ENCODE results near the gene NT5DC3. TPM values are rescaled to one million over a fixed set of nuclear protein-coding genes. Genes with fewer than 3 reads are reported as not detected.

Gene NT5DC3
- total and polyA plus RNA-seq, 3 donors from 2014 or later = 5.7 to 25.4 (median 16.1) TPM

DNA sequence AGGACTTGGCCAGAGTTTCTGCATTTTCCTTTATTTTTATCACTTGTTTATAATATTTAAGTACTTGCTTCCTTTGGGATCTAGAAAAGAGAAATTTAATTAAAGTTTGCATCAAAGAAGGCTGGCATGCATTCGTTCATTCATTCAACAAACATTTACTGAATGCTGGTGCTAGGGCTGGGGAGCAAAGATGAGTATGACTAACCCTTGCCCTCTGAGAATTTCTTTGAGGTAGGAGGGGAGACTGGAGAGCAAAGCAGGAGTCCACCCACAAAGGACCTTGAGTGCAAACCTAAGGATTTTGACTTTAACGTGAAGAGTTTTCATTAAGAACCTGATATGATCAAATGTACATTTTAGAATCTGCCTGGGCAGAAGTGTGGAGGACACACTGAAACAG lies 16.1 kb upstream of the NT5DC3 start:
- WGBS, 2 donors = 85 to 91% methylated on average over 2 of the region's 2 CpGs
- H3K4me3 ChIP-seq = no peak overlapping the region
- no peaks in the 10 kb centered on the region for H3K27me3 ChIP-seq
- H3K27ac ChIP-seq = no peak overlapping the region
- H3K36me3 ChIP-seq (ENCODE audit: low read depth, missing control alignments) = no peaks in the 10 kb centered on the region
- no peaks in the 10 kb centered on the region for H3K4me1 ChIP-seq
- intact Hi-C loops (cut with DNase I; ENCODE audit: low total_unique reads) = no loop called here
- TF ChIP-seq POLR2A (IDR thresholded peaks at IDR 0.05) = no peak
- TF ChIP-seq, protein P1, sequence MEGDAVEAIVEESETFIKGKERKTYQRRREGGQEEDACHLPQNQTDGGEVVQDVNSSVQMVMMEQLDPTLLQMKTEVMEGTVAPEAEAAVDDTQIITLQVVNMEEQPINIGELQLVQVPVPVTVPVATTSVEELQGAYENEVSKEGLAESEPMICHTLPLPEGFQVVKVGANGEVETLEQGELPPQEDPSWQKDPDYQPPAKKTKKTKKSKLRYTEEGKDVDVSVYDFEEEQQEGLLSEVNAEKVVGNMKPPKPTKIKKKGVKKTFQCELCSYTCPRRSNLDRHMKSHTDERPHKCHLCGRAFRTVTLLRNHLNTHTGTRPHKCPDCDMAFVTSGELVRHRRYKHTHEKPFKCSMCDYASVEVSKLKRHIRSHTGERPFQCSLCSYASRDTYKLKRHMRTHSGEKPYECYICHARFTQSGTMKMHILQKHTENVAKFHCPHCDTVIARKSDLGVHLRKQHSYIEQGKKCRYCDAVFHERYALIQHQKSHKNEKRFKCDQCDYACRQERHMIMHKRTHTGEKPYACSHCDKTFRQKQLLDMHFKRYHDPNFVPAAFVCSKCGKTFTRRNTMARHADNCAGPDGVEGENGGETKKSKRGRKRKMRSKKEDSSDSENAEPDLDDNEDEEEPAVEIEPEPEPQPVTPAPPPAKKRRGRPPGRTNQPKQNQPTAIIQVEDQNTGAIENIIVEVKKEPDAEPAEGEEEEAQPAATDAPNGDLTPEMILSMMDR (IDR thresholded peaks at IDR 0.05) = no peak
- no peak for DNase-seq
- no peaks in the 10 kb centered on the region for H3K9me3 ChIP-seq

DNA sequence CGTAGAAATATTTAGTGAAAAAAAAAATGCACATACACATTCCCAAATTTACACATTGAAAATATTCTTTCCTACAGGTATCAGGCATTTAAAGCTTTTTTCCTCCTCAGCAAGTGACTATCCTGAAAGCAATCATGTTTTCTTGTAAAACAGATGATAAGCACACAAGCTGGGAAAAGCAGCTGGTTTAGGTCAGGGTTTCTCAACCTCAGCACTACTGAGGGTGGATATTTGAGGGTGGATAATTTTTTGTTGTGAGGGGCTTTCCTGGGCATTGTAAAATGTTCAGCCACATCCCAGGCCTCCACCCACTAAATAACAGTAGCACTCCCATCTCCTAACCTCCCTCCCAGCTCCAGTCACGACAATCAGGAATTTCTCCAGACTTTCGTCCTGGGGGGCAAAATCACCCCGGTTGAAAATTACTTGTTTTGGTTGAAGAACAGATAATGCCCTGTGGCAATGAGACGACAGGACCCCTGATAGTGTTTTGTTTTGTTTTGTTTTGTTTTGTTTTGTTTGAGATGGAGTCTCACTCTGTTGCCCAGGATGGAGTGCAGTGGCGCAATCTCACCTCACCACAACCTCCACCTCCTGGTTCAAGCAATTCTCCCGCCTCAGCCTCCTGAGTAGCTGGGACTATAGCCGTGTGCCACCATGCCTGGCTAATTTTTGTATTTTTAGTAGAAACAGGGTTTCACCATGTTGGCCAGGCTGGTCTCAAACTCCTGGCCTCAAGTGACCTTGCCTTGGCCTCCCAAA lies 15.0 kb upstream of the NT5DC3 start:
- TF ChIP-seq, protein P1 (IDR thresholded peaks at IDR 0.05) = no peak
- no peak for TF ChIP-seq POLR2A (IDR thresholded peaks at IDR 0.05)
- 90 to 93% methylated on average over 8 of the region's 8 CpGs for WGBS, 2 donors
- DNase-seq = no peak
- no peak overlapping the region for H3K4me3 ChIP-seq
- intact Hi-C loops (cut with DNase I; ENCODE audit: low total_unique reads) = no loop called here
- H3K27ac ChIP-seq = no peak overlapping the region
- no peaks in the 10 kb centered on the region for H3K36me3 ChIP-seq (ENCODE audit: low read depth, missing control alignments)
- no peaks in the 10 kb centered on the region for H3K9me3 ChIP-seq
- no peaks in the 10 kb centered on the region for H3K27me3 ChIP-seq
- H3K4me1 ChIP-seq = no peaks in the 10 kb centered on the region

DNA sequence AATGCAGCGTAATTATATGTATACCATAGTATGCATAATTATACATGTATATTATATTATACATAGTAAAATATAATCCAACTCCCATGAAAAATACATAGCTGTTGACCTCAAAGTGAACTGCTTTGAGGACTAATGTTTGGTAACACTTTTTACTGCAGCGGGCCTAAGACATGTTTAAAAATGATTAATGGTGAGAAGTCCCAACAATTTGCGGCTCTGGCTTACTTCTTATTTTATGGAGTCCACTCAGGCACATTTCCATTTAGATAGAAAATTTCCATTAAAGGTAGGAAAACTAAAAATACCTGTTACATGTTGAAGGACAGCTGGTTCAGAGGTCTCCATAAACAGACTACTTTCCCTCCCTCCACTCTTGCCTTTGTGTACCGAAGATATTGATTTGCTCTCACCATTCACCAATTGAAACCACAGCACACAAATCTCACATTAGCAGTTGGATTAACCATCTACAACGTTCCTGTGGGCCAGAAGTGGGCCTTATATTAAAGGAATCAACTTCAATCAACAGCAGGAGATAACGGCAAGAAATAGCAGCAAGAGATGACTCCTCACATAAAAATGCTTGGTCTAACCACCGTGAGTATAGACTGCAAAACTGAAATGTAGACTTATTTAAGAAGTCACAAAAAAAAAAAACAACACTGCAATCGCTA lies 14.1 kb upstream of the NT5DC3 start:
- Histone ChIP-seq H3K36me3 (ENCODE audit: low read depth, missing control alignments) (no peaks in the 10 kb centered on the region), H3K27me3 (no peaks in the 10 kb centered on the region), H3K4me1 (no peaks in the 10 kb centered on the region), H3K27ac (no peak overlapping the region), H3K9me3 (no peaks in the 10 kb centered on the region), H3K4me3 (no peak overlapping the region)
- 92 to 93% methylated on average over 8 of the region's 8 CpGs for WGBS, 2 donors
- DNase-seq = no peak
- intact Hi-C loops (cut with DNase I; ENCODE audit: low total_unique reads) = no loop called here
- TF ChIP-seq, protein P1 (IDR thresholded peaks at IDR 0.05) = no peak
- no peak for TF ChIP-seq POLR2A (IDR thresholded peaks at IDR 0.05)

DNA sequence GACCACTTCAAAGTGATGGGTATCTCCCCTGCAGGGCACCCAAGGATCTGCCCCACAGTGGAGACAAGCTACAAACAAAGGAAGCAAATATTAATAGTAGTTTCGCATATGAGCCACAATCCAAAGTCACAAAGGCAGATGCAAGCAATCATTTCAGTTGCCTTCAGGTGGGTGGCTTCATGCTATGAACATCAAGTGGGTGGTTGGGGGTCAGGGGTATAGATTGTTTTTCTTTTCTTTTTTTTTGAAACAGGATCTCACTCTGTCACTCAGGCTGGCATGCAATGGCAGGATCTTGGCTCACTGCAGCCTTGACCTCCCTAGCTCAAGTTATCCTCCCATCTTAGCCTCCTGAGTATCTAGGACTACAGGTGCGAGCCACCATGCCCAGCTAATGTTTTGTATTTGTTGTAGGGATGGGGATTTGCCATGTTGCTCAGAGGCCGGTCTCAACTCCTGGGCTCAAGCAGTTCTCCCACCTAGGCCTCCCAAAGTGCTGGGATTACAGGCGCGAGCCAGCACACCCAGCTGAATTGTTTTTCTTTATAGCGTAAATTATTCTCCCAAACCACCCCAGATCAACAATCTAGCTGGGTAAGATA lies 13.4 kb upstream of the NT5DC3 start:
- intact Hi-C loops (cut with DNase I; ENCODE audit: low total_unique reads) = no loop called here
- WGBS, 2 donors = 93 to 98% methylated on average over 6 of the region's 6 CpGs
- H3K36me3 ChIP-seq (ENCODE audit: low read depth, missing control alignments) = no peaks in the 10 kb centered on the region
- no peak for TF ChIP-seq POLR2A (IDR thresholded peaks at IDR 0.05)
- TF ChIP-seq, protein P1 (IDR thresholded peaks at IDR 0.05) = no peak
- no peak for DNase-seq
- no peak overlapping the region for H3K4me3 ChIP-seq
- peaks cover 2% of the 10 kb centered on the region for H3K4me1 ChIP-seq
- H3K9me3 ChIP-seq = no peaks in the 10 kb centered on the region
- no peak overlapping the region for H3K27ac ChIP-seq
- H3K27me3 ChIP-seq = no peaks in the 10 kb centered on the region

Measured in testis (tissue), 3 donors.